Loucy (cell line): Measurements from ENCODE around the gene IQGAP3.
A peak's percentile ranks its signal among the peaks of the same experiment; 100 is the strongest.

ENCODE experiments used
- CTCF ChIP-seq: fragments of 200-600 bp; sonication (generic); conservative IDR thresholded peaks from 2 replicates; pipeline ENCODE4 v1.5.1; 2014; ENCODE audit warnings: mild to moderate bottlenecking, antibody characterized with exemption, low read length
- EZH2phosphoT487 ChIP-seq: fragments of 200-600 bp; IDR thresholded peaks from 2 replicates; pipeline ENCODE4 v1.6.1; 2018; ENCODE audit warnings: antibody characterized with exemption, mild to moderate bottlenecking, moderate library complexity, borderline replicate concordance

- peak; percentile 70 for TF ChIP-seq CTCF
- TF ChIP-seq EZH2phosphoT487 = no peak
These were observed 30.2 kb upstream of the IQGAP3 start for GRCh38 chr1:156602557-156602993.
